H1 (cell line): Measurements from ENCODE around the gene RPS17. TPM values are rescaled to one million over a fixed set of nuclear protein-coding genes. Genes with fewer than 3 reads are reported as not detected.
"Not testable (repeated sequence)": the region's sequence is repeated elsewhere in the genome, so short reads cannot be mapped to it uniquely, and the experiment has no call there.

Experiments used
- CTCF ChIA-PET: fragments of 300-600 bp; sonication (Branson Sonifier 250); formaldehyde crosslinking; loops from one replicate; lab custom pipeline; 2021; ENCODE audit not compliant: partially characterized antibody; lab: Charles Lee
- POLR2A ChIA-PET: fragments of 300-600 bp; sonication (Branson Sonifier 250); formaldehyde crosslinking; loops from one replicate; lab custom pipeline; 2021; ENCODE audit warnings: inconsistent platforms; ENCODE audit not compliant: partially characterized antibody; lab: Charles Lee
- DNase-seq, 2 experiments: peaks; one replicate each; pipeline versions ENCODE4 v3.0.0 to v3.0.0-alpha.2; 2010 to 2022; ENCODE audit warnings: low spot score in 2 of 2, low read depth in 1 of 2, mixed read lengths in 1 of 2
- FAIRE-seq: peaks from 2 replicates; lab custom pipeline; 2011; peaks lifted over from hg19 to GRCh38; lab: Jason Lieb, UNC
- H2AFZ ChIP-seq: 2 replicates; pipeline ENCODE4 v1.8.1; 2012; ENCODE audit warnings: low read length, inconsistent platforms
- H2AK5ac ChIP-seq: 2 replicates; pipeline ENCODE4 v1.6.1; 2013; ENCODE audit warnings: low read depth, low read length
- H2BK120ac ChIP-seq: replicated peaks from 2 replicates; pipeline ENCODE3; 2013; ENCODE audit warnings: low read depth, low read length, inconsistent platforms
- H2BK12ac ChIP-seq: 2 replicates; pipeline ENCODE4 v1.6.1; 2013; ENCODE audit warnings: low read depth, low read length
- H2BK15ac ChIP-seq: 2 replicates; pipeline ENCODE4 v1.6.1; 2013; ENCODE audit warnings: low read length
- H2BK20ac ChIP-seq: 2 replicates; pipeline ENCODE4 v1.6.1; 2013; ENCODE audit warnings: low read length
- H2BK5ac ChIP-seq: 2 replicates; pipeline ENCODE4 v1.6.1; 2013; ENCODE audit warnings: low read depth, low read length
- H3K14ac ChIP-seq: 2 replicates; pipeline ENCODE4 v1.6.1; 2013; ENCODE audit warnings: inconsistent platforms; ENCODE audit not compliant: insufficient read length
- H3K18ac ChIP-seq: 2 replicates; pipeline ENCODE4 v1.6.1; 2013; ENCODE audit warnings: low read length; ENCODE audit errors: extremely low read depth
- H3K23ac ChIP-seq: 2 replicates; pipeline ENCODE4 v1.6.1; 2013; ENCODE audit warnings: inconsistent platforms; ENCODE audit not compliant: insufficient read length
- H3K23me2 ChIP-seq: 2 replicates; pipeline ENCODE4 v1.6.1; 2013; ENCODE audit warnings: low read depth, low read length
- H3K27ac ChIP-seq: 2 replicates; pipeline ENCODE4 v1.6.1; 2011; ENCODE audit warnings: low read depth, low read length, inconsistent platforms
- H3K27me3 ChIP-seq, 4 experiments: replicated peaks in 1 of 4; 1 replicate in 1 of 4; 2 replicates in 3 of 4; pipeline versions ENCODE4 v1.6.1 to v1.8.1; 2011 to 2013; ENCODE audit warnings: low read length in 3 of 4, mild to moderate bottlenecking in 3 of 4, inconsistent platforms in 2 of 4, mixed read lengths in 2 of 4, moderate library complexity in 1 of 4; ENCODE audit not compliant: control insufficient read depth in 3 of 4, insufficient read depth in 3 of 4; ENCODE audit errors: extremely low read depth in 1 of 4
- H3K36me3 ChIP-seq, 4 experiments: 2 replicates each; pipeline versions ENCODE4 v1.6.1 to v1.8.1; 2011 to 2013; ENCODE audit warnings: mild to moderate bottlenecking in 4 of 4, low read length in 3 of 4, moderate library complexity in 2 of 4, control low read depth in 1 of 4, inconsistent platforms in 1 of 4; ENCODE audit not compliant: insufficient read depth in 4 of 4, control insufficient read depth in 2 of 4
- H3K4ac ChIP-seq: replicated peaks from 2 replicates; pipeline ENCODE3; 2013; ENCODE audit warnings: low read length, low read depth, mixed read lengths, inconsistent platforms; ENCODE audit not compliant: insufficient read length
- H3K4me1 ChIP-seq, 4 experiments: replicated peaks in 1 of 4; 1 replicate in 1 of 4; 2 replicates in 3 of 4; pipeline versions ENCODE4 v1.6.1 to v1.8.1; 2011 to 2013; ENCODE audit warnings: low read length in 3 of 4, inconsistent platforms in 2 of 4, mixed read lengths in 1 of 4; ENCODE audit not compliant: insufficient read depth in 4 of 4, control insufficient read depth in 3 of 4
- H3K4me2 ChIP-seq, 2 experiments: 2 replicates each; pipeline versions ENCODE4 v1.6.1 to v1.8.1; 2011 to 2013; ENCODE audit warnings: low read depth in 2 of 2, low read length in 2 of 2, control low read depth in 1 of 2, inconsistent platforms in 1 of 2, mild to moderate bottlenecking in 1 of 2; ENCODE audit not compliant: insufficient read depth in 1 of 2
- H3K4me3 ChIP-seq, 4 experiments: fragments of 200-600, 300-600 bp in 1 of 4; sonication (generic), shearing (Covaris generic), sonication (Bioruptor Twin) in 1 of 4; 2 replicates each; pipeline versions ENCODE4 v1.5.1 to v1.8.1; 2011 to 2016; ENCODE audit warnings: low read length in 4 of 4, low read depth in 3 of 4, control low read depth in 2 of 4, inconsistent platforms in 2 of 4, mild to moderate bottlenecking in 2 of 4, mixed read lengths in 1 of 4, moderate library complexity in 1 of 4; ENCODE audit not compliant: insufficient read depth in 2 of 4; ENCODE audit errors: extremely low read depth in 1 of 4
- H3K56ac ChIP-seq: replicated peaks from 2 replicates; pipeline ENCODE3; 2013; ENCODE audit warnings: low read depth, mild to moderate bottlenecking, mixed read lengths, low read length, inconsistent platforms; ENCODE audit not compliant: insufficient read length
- H3K79me1 ChIP-seq: 2 replicates; pipeline ENCODE4 v1.6.1; 2013; ENCODE audit warnings: low read depth, low read length, control low read depth
- H3K79me2 ChIP-seq, 2 experiments: 2 replicates each; pipeline versions ENCODE4 v1.6.1 to v1.8.1; 2012 to 2013; ENCODE audit warnings: low read length in 2 of 2, mild to moderate bottlenecking in 2 of 2, inconsistent platforms in 1 of 2; ENCODE audit not compliant: insufficient read depth in 2 of 2, control insufficient read depth in 1 of 2
- H3K9ac ChIP-seq, 4 experiments: replicated peaks in 1 of 4; 1 replicate in 1 of 4; 2 replicates in 3 of 4; pipeline versions ENCODE4 v1.6.1 to v1.8.1; 2011 to 2013; ENCODE audit warnings: low read depth in 3 of 4, low read length in 3 of 4, control low read depth in 2 of 4, mild to moderate bottlenecking in 2 of 4, moderate library complexity in 2 of 4, inconsistent platforms in 1 of 4; ENCODE audit errors: extremely low read depth in 1 of 4
- H3K9me3 ChIP-seq, 2 experiments: 2 replicates each; pipeline versions ENCODE4 v1.6.1 to v1.8.1; 2012 to 2013; ENCODE audit warnings: mild to moderate bottlenecking in 2 of 2, moderate library complexity in 2 of 2, control low read depth in 1 of 2, inconsistent platforms in 1 of 2, low read depth in 1 of 2, low read length in 1 of 2, mixed read lengths in 1 of 2; ENCODE audit not compliant: insufficient read depth in 2 of 2
- H4K20me1 ChIP-seq, 2 experiments: replicated peaks in 1 of 2; 2 replicates each; pipeline versions ENCODE3 to v1.8.1; 2011 to 2013; ENCODE audit warnings: inconsistent platforms in 2 of 2, low read length in 2 of 2, mild to moderate bottlenecking in 1 of 2; ENCODE audit not compliant: insufficient read depth in 2 of 2, control insufficient read depth in 1 of 2
- H4K5ac ChIP-seq: 2 replicates; pipeline ENCODE4 v1.6.1; 2013; ENCODE audit warnings: low read length, low read depth, mixed read lengths, inconsistent platforms; ENCODE audit not compliant: insufficient read length
- H4K8ac ChIP-seq: 2 replicates; pipeline ENCODE4 v1.8.0; 2013; ENCODE audit warnings: mild to moderate bottlenecking, moderate library complexity, low read length, inconsistent platforms; ENCODE audit not compliant: insufficient read depth; ENCODE audit errors: extremely low read depth
- H4K91ac ChIP-seq: replicated peaks from 2 replicates; pipeline ENCODE3; 2013; ENCODE audit warnings: low read length, mixed read lengths, inconsistent platforms; ENCODE audit not compliant: insufficient read length
- WGBS, 2 experiments: shearing (Covaris generic) in 1 of 2; methylation state at CpG; one replicate each; pipeline versions ENCODE4 v1.1.6 to v1.1.7; 2013 to 2015; ENCODE audit warnings: low lambda C conversion rate in 2 of 2, mixed read lengths in 2 of 2, inconsistent platforms in 1 of 2, low coverage in 1 of 2, missing lambda C conversion rate in 1 of 2; ENCODE audit not compliant: insufficient replicate concordance in 2 of 2, insufficient coverage in 1 of 2, insufficient read length in 1 of 2; ENCODE audit errors: extremely low coverage in 1 of 2, missing lambda C conversion rate in 1 of 2; 5-methylcytosine and 5-hydroxymethylcytosine counted together
- polyA plus RNA-seq, 7 experiments: library from polyadenylated mRNA; depleted of rRNA in 3 of 7; stranded (reverse) in 5 of 7; unstranded in 2 of 7; fragments of >200 nt in 5 of 7; fragments of 200-250 nt in 2 of 7; gene quantifications; 1 replicate in 5 of 7; 2 replicates in 1 of 7; 4 replicates in 1 of 7; pipeline versions ENCODE4 v1.2.1 to v1.2.3, GENCODE V29; 2011 to 2013; ENCODE audit warnings: missing spikeins in 2 of 7, mixed read lengths in 2 of 7
- total RNA-seq: library from RNA; stranded (reverse); fragmentation: NEBNext Ultra II Directional; extraction: Animal tissue kit (Norgen Biotek cat#: 25700); gene quantifications from 2 replicates; pipeline ENCODE4 v1.2.1, GENCODE V29; 2021

RPS17 gene
- total and polyA plus RNA-seq, 2 of the 8 experiments (the other 6 are each of a cell fraction or from before 2014, with no cell fraction given), result 2,416 to 5,590 TPM

GRCh38 chr15:82487045-82487444 is 53.2 kb downstream of the RPS17 start:
- H3K27me3 ChIP-seq, H2BK20ac ChIP-seq, H4K5ac ChIP-seq, H3K9me3 ChIP-seq, H3K4me2 ChIP-seq, H3K4me1 ChIP-seq, H3K56ac ChIP-seq, H3K4me3 ChIP-seq, H4K20me1 ChIP-seq, H3K27ac ChIP-seq, H3K36me3 ChIP-seq, H3K4ac ChIP-seq, POLR2A ChIA-PET, H3K9ac ChIP-seq, H4K8ac ChIP-seq, H2AK5ac ChIP-seq, H3K79me1 ChIP-seq, H3K23me2 ChIP-seq, H2AFZ ChIP-seq, H4K91ac ChIP-seq, H3K23ac ChIP-seq, CTCF ChIA-PET, H3K14ac ChIP-seq, H2BK5ac ChIP-seq, H2BK15ac ChIP-seq, FAIRE-seq, DNase-seq, H3K79me2 ChIP-seq, H2BK12ac ChIP-seq, H3K18ac ChIP-seq, H2BK120ac ChIP-seq: not testable (repeated sequence)
- 84% methylated on average over 7 of the region's 7 CpGs; no CpG with 5 or more reads in 1 of the 2 experiments for WGBS, 2 experiments

Other genes with a start within 250 kb of the RPS17 start
- gene GOLGA6L10, start 191.0 kb downstream of the RPS17 start, total RNA-seq, result 3.7 and 4.0 TPM in 2 replicates
- 0.91 and 1.3 TPM in 2 replicates for gene GOLGA6L10, start 191.0 kb downstream of the RPS17 start, polyA plus RNA-seq (2011; rRNA removed)
- gene GOLGA6L9, start 110.6 kb downstream of the RPS17 start, total RNA-seq, result 5.4 and 5.5 TPM in 2 replicates
- gene GOLGA6L9, start 110.6 kb downstream of the RPS17 start, polyA plus RNA-seq (2011; rRNA removed), result 2.6 and 3.1 TPM in 2 replicates
- 4.0 and 4.5 TPM in 2 replicates for gene CPEB1, start 106.9 kb upstream of the RPS17 start, total RNA-seq
- 4.4 and 5.4 TPM in 2 replicates for gene CPEB1, start 106.9 kb upstream of the RPS17 start, polyA plus RNA-seq (2011; rRNA removed)
- 23.6 and 25.7 TPM in 2 replicates for gene AP3B2, start 169.4 kb upstream of the RPS17 start, total RNA-seq
- 21.8 and 23.2 TPM in 2 replicates for gene AP3B2, start 169.4 kb upstream of the RPS17 start, polyA plus RNA-seq (2011; rRNA removed)